Measurements from ENCODE around the gene DKK3. TPM values are rescaled to one million over a fixed set of nuclear protein-coding genes. Genes with fewer than 3 reads are reported as not detected.

The DKK3 gene
- total RNA-seq, 1 donor from 2014 or later = 129 TPM

GRCh38 chr11:11968511-11969280 is 39.7 kb downstream of the DKK3 start:
- peak; percentile 43 for DNase-seq (ENCODE audit: low spot score)

- no peak for DNase-seq (ENCODE audit: low spot score)
Observed at GRCh38 chr11:11967669-11968510, 40.5 kb downstream of the DKK3 start.

- DNase-seq (ENCODE audit: low spot score) = peak; percentile 42
Observed at GRCh38 chr11:11966826-11967668, 41.4 kb downstream of the DKK3 start.

GRCh38 chr11:11966354-11966741 is 42.1 kb downstream of the DKK3 start:
- no peak for DNase-seq (ENCODE audit: low spot score)

- no peak for DNase-seq (ENCODE audit: low spot score)
Observed at GRCh38 chr11:11965656-11966353, 42.6 kb downstream of the DKK3 start.

GRCh38 chr11:11965192-11965591 is 43.2 kb downstream of the DKK3 start:
- DNase-seq (ENCODE audit: low spot score) = no peak

- DNase-seq (ENCODE audit: low spot score) = no peak
Observed at GRCh38 chr11:11964774-11965150, 43.7 kb downstream of the DKK3 start.

- no peak for DNase-seq (ENCODE audit: low spot score)
Observed at GRCh38 chr11:11963842-11964773, 44.3 kb downstream of the DKK3 start.

GRCh38 chr11:11963067-11963466 is 45.4 kb downstream of the DKK3 start:
- no peak for DNase-seq (ENCODE audit: low spot score)

- no peak for DNase-seq (ENCODE audit: low spot score)
Observed at GRCh38 chr11:11961399-11962028, 46.9 kb downstream of the DKK3 start.

- DNase-seq (ENCODE audit: low spot score) = no peak
Observed at GRCh38 chr11:11960687-11961086, 47.7 kb downstream of the DKK3 start.

- DNase-seq (ENCODE audit: low spot score) = no peak
Observed at GRCh38 chr11:11959601-11960000, 48.8 kb downstream of the DKK3 start.

- no peak for DNase-seq (ENCODE audit: low spot score)
Observed at GRCh38 chr11:11958403-11959231, 49.8 kb downstream of the DKK3 start.

GRCh38 chr11:11956006-11956405 is 52.4 kb downstream of the DKK3 start:
- no peak for DNase-seq (ENCODE audit: low spot score)

- DNase-seq (ENCODE audit: low spot score) = no peak
Observed at GRCh38 chr11:11952036-11952435, 56.4 kb downstream of the DKK3 start.

- DNase-seq (ENCODE audit: low spot score) = no peak
Observed at GRCh38 chr11:11949482-11949881, 58.9 kb downstream of the DKK3 start.

- no peak for DNase-seq (ENCODE audit: low spot score)
Observed at GRCh38 chr11:11948242-11948947, 60.0 kb downstream of the DKK3 start.

GRCh38 chr11:11947825-11948224 is 60.6 kb downstream of the DKK3 start:
- DNase-seq (ENCODE audit: low spot score) = no peak
